HG03139 (cell line): ENCODE measurements around the gene KIF18B.
A peak's percentile ranks its signal among the peaks of the same experiment; 100 is the strongest.

ENCODE experiments used
- ATAC-seq: cut with Tn5 transposase; IDR thresholded peaks from one replicate; pipeline ENCODE4 v1.9.1; 2021; ENCODE audit not compliant: unreplicated experiment

The KIF18B gene

DNA sequence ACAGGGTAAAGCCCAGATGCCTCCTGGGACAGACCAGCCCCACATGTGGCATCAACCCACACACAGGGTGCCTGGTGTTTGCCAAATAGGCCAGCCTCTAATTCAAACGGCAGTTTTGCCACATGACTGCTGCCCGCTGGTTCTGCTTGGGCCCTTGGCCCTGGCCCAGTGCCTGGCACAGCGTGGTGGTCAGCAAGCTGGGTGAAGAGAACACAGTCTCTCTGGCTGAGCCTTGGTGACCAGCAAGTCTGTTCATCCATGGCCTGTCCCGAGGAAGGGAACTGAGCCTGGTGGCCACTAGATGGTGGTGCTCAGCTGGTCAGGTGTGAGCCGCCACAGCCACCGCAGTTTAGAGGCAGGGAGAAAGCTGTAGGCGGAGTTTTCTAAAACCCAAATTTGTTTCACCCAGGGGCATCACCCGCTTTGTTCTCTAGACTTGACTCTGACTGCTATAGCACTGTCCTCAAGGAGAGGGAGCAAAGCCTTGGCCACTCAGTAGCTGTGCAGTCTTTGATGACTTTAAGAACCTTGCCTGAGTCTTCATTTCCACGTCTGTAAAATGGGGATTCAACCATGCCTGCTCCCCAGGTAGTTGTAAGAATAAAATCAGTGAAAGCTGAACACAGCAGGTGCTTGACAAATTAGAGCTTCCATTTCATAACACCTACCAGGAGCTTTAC is 27.5 kb downstream of the KIF18B start:
- ATAC-seq = peak; percentile 68

- no peak for ATAC-seq
Measured at GRCh38 chr17:44919411-44919810, 28.2 kb downstream of the KIF18B start.

GRCh38 chr17:44918006-44918405 is 29.6 kb downstream of the KIF18B start:
- ATAC-seq = no peak

DNA sequence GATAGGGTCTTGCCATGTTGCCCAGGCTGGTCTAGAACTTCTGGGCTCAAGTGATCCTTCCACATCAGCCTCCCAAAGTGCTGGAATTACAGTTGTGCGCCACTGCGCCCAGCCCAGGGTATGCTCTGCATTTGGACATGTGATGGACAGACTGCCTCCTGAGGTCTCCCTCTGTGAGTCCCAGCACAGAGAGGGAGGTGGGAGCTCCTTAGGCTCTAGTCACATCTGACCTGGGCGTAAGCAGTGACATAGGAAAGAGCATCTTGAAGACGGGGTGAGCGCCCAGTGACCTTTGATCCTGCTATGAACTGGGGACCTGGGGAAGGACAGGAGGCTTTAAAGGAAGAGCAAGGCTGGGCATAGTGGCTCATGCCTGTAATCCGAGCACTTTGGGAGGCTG is 30.1 kb downstream of the KIF18B start:
- ATAC-seq = no peak

- no peak for ATAC-seq
Measured at GRCh38 chr17:44916781-44917241, 30.8 kb downstream of the KIF18B start.

DNA sequence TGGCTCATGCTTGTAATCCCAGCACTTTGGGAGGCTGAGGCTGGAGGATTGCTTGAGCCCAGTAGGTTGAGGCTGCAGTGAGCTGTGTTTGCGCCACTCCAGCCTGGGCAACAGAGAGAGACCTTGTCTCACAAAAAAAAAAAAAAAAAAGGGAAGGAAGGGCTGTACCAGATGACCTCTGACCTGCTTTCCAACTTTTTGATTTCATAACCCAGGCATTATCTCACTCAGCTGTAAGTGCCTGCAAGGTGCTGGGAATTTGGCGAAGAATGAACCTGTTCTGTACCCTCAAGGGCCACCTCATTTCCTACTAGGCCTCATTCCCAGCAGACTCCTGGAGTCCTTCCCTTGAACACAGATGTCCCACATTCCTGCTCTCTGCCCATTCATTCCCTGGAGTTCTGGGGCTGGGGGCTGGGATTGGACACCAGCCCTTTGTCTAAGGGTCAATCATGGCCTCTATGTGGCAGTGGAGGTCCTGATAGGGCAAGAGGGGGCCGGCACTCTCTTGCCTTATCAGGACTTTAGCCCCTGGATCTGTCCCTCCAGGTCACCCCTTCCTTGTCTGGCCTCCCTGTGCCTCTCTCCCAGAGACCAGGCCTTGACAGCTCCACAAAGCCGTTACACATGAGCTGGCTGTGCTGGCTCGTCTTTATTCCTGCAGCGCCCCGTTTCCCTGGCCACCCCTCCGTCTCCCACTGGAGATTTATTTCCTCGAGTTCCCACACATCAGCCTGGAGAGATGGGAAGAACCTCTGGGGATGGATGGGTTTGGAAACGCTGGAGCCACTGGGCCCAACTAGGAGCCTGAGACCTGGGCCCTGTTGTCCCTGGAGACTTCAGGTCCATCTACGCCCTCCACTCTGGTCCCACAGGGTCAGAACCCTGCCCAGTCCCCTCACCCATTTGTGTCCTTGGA is 31.5 kb downstream of the KIF18B start:
- ATAC-seq = no peak

DNA sequence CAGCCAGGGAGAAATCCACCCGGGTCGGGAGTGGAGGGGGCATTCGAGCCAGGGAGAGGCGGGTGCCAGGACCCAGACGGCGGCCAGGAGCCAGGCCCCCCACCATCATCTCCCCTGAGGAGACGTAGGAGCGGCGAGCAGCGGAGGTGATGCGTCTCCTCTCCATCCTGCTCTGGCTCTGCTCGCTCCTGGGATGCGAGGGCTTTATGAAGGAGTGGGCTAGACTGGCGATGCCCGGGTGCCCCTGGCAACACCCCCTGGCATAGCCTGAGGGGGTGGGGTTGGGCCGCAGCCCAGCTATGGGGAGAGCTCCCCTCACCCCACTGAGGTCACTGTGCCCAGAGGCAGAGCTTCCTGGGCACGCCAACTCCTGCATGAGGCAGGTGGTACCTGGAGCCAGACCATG is 32.2 kb downstream of the KIF18B start, which contains the start of gene GFAP:
Gene GFAP, minus strand, starts transcription at position 180 of the 406 bp plus-strand sequence. Its CDS starts 14 bp downstream, at position 166.
- no peak for ATAC-seq

GRCh38 chr17:44914698-44915271 is 32.8 kb downstream of the KIF18B start:
- no peak for ATAC-seq

DNA sequence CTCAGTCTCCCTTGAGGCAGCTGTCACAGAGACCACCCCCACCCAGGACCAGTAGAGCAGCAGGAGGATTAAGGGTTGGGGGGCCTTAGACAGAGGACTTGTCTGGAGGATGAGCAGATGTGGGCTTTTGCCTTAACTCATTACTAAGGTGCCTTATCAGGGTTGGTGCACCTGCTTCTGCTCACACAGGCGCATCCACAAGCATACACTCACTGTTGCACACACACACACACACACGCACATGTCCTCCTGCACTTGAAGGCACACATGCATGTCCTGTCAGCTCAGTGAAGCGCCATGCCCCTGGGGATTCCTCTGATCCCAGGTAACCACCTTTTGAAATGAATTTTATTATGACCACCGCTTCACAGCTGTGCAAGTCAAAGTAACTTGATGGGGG is 33.4 kb downstream of the KIF18B start:
- no peak for ATAC-seq

DNA sequence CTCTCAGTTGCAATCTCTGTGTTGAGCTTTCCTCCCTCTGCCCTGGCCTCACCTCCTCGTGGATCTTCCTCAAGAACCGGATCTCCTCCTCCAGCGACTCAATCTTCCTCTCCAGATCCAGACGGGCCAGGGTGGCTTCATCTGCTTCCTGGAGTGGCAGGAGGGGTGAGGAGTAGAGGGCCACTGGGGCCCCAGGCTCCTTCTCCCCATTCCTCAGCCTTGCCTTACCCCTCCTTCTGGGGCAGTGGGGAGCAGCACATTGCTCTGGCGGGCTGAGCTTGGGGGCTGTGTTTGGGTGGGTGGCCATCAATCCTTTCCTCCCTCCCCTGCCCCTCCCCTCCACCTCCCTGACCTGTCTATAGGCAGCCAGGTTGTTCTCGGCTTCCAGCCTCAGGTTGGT is 33.9 kb downstream of the KIF18B start:
- no peak for ATAC-seq

DNA sequence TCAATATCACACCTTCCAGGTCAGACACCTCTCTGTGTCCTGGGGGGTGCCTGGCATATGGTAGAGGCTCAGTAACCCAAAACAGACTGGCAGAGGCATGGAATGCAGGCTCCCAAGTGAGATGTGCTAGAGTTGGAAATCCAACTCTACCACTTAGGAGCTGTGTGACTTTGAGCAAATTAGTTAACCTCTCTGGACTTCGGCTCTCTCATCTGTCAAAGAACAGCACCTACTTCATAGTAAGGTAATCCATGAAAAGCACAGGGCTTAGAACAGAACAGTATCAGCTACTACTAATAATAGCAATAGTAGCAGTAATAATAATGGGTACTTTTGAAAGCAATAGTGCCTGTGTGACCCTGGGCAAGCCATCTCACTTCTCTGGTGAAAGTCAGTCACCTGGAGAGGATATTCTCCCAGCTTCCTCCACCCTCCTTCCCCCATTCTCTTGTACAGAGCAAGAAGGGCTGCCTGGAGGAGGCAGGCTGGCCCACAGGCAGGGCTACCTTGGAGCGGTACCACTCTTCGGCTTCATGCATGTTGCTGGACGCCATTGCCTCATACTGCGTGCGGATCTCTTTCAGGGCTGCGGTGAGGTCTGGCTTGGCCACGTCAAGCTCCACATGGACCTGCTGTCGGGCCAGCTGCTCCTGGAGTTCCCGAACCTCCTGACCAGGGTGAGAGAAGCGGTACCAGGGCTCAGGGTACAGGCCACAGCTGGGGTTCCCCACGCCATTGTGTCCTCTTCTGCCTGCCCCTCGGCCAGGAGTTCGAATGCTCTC is 34.6 kb downstream of the KIF18B start:
- no peak for ATAC-seq

GRCh38 chr17:44911133-44912001 is 36.2 kb downstream of the KIF18B start:
- ATAC-seq = no peak

DNA sequence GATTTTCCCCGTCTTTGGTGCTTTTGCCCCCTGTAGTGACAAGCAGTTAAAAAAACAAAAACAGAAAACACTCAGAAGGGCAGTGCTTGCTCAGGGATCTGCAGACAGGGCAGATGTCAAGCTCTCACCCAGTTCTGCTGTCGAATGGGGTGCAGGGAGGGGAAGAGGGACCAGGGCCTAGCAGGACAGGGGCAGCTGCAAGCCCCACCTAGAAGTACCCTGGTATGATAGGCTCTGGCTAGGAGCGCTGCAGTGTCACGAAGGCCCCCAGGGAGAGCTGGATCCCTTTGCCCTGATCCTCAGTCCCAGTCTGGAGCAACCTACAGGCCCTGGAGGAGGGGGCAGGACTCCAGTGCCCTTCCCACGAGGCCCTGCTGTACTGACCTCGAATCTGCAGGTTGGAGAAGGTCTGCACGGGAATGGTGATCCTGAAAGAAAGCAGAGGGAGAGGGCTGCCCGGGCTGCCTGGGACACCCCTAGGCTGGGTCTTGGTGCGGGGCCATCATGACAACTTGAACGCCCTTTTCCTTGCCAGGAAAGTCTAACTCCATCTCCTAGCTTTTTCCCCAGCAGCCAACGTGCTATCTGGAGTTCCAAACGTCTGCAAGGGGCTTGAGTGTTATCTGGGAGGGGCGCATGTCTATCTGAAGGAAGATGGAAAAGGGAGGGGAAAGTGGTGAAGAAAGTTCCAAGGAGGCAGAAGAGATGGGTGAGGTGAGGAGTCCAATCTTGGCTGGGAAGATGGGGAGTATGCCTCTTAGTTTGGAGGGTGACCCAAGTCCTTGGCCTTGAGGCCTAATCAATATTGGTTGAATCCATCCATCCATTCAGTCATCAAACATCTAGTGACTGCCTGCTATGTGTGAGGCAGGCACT is 37.1 kb downstream of the KIF18B start:
- no peak for ATAC-seq

DNA sequence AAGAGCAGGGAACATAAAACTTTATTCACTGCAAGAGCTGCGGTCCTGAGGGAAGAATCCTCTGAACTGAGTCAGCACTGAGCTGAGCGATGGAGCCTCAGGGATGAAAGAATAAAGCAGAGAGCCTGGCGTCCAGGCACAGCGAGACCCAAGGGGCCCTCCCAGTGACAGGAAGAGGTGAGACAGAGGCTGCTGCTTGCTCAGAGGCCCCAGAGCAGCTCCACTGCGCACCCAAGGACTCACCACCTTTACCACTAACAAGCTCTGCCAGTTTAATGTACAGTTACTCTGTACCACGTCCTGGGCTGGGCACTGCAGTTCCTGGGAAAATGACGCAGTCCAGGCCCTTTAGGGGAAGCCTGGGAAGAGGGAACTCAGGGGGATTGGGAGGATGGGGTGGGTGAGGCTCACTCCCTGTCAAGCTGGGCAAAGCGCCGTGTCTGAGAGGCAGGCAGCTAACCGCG is 37.9 kb downstream of the KIF18B start:
- no peak for ATAC-seq

DNA sequence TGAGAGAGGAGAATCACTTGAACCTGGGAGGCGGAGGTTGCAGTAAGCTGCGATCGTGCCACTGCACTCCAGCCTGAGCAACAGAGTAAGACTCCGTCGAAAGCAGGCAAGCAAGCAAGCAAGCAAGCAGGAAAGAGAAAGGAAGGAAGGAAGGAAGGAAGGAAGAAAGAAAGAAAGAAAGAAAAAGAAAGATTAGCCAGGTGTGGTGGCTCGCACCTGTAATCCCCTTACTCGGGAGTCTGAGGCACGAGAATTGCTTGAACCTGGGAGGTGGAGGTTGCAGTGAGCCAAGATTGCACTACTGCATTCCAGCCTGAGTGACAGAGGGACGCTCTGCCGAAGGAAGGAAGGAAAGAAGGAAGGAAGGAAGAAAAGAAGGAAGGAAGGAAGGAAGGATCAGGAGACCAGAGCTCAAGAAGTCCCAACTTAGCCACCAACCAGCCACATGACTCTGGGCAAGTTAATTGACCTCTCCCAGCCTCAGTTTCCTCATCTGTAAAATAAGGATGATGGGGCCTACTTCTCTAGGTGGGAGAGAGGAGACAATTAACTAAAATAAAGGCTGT is 38.7 kb downstream of the KIF18B start:
- no peak for ATAC-seq

GRCh38 chr17:44907729-44908470 is 39.7 kb downstream of the KIF18B start:
- ATAC-seq = no peak

GRCh38 chr17:44906763-44907728 is 40.5 kb downstream of the KIF18B start:
- no peak for ATAC-seq
